ENCODE data around the gene DIDO1.
A peak's percentile ranks its signal among the peaks of the same experiment; 100 is the strongest.

Gene DIDO1

GRCh38 chr20:62894261-62894660, 32.0 kb downstream of the DIDO1 start:
- H3K27ac ChIP-seq: no peak overlapping the region
- no peak for TF ChIP-seq CTCF (conservative IDR thresholded peaks at IDR 0.05)

- no peak for TF ChIP-seq CTCF (conservative IDR thresholded peaks at IDR 0.05)
- H3K27ac ChIP-seq: no peak overlapping the region
Observed at GRCh38 chr20:62893700-62894099, 32.6 kb downstream of the DIDO1 start.

GRCh38 chr20:62892348-62893304, 33.7 kb downstream of the DIDO1 start:
- no peak for TF ChIP-seq CTCF (conservative IDR thresholded peaks at IDR 0.05)
- no peak overlapping the region for H3K27ac ChIP-seq

- 0 out of 2 replicates have a peak overlapping the region, but pooled peaks have one; percentile 4 for H3K27ac ChIP-seq
- no peak for TF ChIP-seq CTCF (conservative IDR thresholded peaks at IDR 0.05)
Observed at GRCh38 chr20:62891111-62891510, 35.2 kb downstream of the DIDO1 start.

GRCh38 chr20:62890444-62890843, 35.9 kb downstream of the DIDO1 start:
- H3K27ac ChIP-seq: no peak overlapping the region
- no peak for TF ChIP-seq CTCF (conservative IDR thresholded peaks at IDR 0.05)

GRCh38 chr20:62889871-62890270, 36.4 kb downstream of the DIDO1 start:
- peak overlapping the region; percentile 82; the same call in 1 of the 2 replicates for H3K27ac ChIP-seq
- TF ChIP-seq CTCF (conservative IDR thresholded peaks at IDR 0.05): no peak

- peak overlapping the region; percentile 82 for H3K27ac ChIP-seq
- TF ChIP-seq CTCF (conservative IDR thresholded peaks at IDR 0.05): no peak
Observed at GRCh38 chr20:62889411-62889810, 36.9 kb downstream of the DIDO1 start.
